H9 (cell line): ENCODE results near the gene PRKAG2. TPM values are rescaled to one million over a fixed set of nuclear protein-coding genes. Genes with fewer than 3 reads are reported as not detected.

ENCODE experiments used
- DNase-seq: peaks from one replicate; pipeline ENCODE4 v3.0.0-alpha.2; 2017
- H2AFZ ChIP-seq: one replicate; pipeline ENCODE4 v1.6.1; 2013; ENCODE audit warnings: mild to moderate bottlenecking, low read length, control low read depth, moderate library complexity
- H2AK5ac ChIP-seq: 2 replicates; pipeline ENCODE4 v1.6.1; 2013; ENCODE audit warnings: low read length, control low read depth, mixed read lengths; ENCODE audit not compliant: insufficient read length
- H2BK120ac ChIP-seq: one replicate; pipeline ENCODE4 v1.6.1; 2013; ENCODE audit warnings: low read depth, mild to moderate bottlenecking, low read length, control low read depth, inconsistent platforms; ENCODE audit not compliant: poor library complexity, severe bottlenecking
- H2BK12ac ChIP-seq: 2 replicates; pipeline ENCODE4 v1.6.1; 2013; ENCODE audit warnings: low read length, control low read depth, mixed read lengths, low read depth; ENCODE audit not compliant: insufficient read length
- H2BK15ac ChIP-seq: 2 replicates; pipeline ENCODE4 v1.6.1; 2013; ENCODE audit warnings: low read depth, low read length, control low read depth
- H2BK20ac ChIP-seq: one replicate; pipeline ENCODE4 v1.6.1; 2013; ENCODE audit warnings: low read depth, mild to moderate bottlenecking, low read length, control low read depth, inconsistent platforms; ENCODE audit not compliant: poor library complexity, severe bottlenecking
- H2BK5ac ChIP-seq: 2 replicates; pipeline ENCODE4 v1.6.1; 2013; ENCODE audit warnings: low read length, control low read depth, mixed read lengths; ENCODE audit not compliant: insufficient read length
- H3K14ac ChIP-seq: 2 replicates; pipeline ENCODE4 v1.6.1; 2013; ENCODE audit warnings: low read length, control low read depth; ENCODE audit not compliant: insufficient read depth
- H3K18ac ChIP-seq: 2 replicates; pipeline ENCODE4 v1.6.1; 2013; ENCODE audit warnings: low read depth, mild to moderate bottlenecking, mixed read lengths, low read length, control low read depth; ENCODE audit not compliant: insufficient read length
- H3K23ac ChIP-seq: 2 replicates; pipeline ENCODE4 v1.6.1; 2013; ENCODE audit warnings: low read length, control low read depth, mixed read lengths, low read depth; ENCODE audit not compliant: insufficient read length
- H3K23me2 ChIP-seq: 2 replicates; pipeline ENCODE4 v1.6.1; 2013; ENCODE audit warnings: low read depth, mild to moderate bottlenecking, mixed read lengths, low read length, control low read depth; ENCODE audit not compliant: insufficient read length, poor library complexity, severe bottlenecking
- H3K27ac ChIP-seq: 2 replicates; pipeline ENCODE4 v1.5.1; 2013; ENCODE audit warnings: low read length, control low read depth, mixed read lengths, low read depth; ENCODE audit not compliant: insufficient read length
- H3K27me3 ChIP-seq: 2 replicates; pipeline ENCODE4 v1.6.1; 2013; ENCODE audit warnings: low read length, control low read depth, inconsistent platforms; ENCODE audit not compliant: insufficient read depth
- H3K4ac ChIP-seq: 2 replicates; pipeline ENCODE4 v1.6.1; 2013; ENCODE audit warnings: low read depth, mild to moderate bottlenecking, control low read depth, inconsistent platforms, low read length, moderate library complexity
- H3K4me1 ChIP-seq: 2 replicates; pipeline ENCODE4 v1.6.1; 2013; ENCODE audit warnings: low read length, control low read depth, inconsistent platforms; ENCODE audit not compliant: insufficient read depth
- H3K4me2 ChIP-seq: 2 replicates; pipeline ENCODE4 v1.6.1; 2013; ENCODE audit warnings: low read length, control low read depth, mixed read lengths; ENCODE audit not compliant: insufficient read length, insufficient read depth
- H3K56ac ChIP-seq: 2 replicates; pipeline ENCODE4 v1.6.1; 2013; ENCODE audit warnings: low read depth, mild to moderate bottlenecking, mixed read lengths, low read length, control low read depth; ENCODE audit not compliant: insufficient read length
- H3K79me1 ChIP-seq: 2 replicates; pipeline ENCODE4 v1.6.1; 2013; ENCODE audit warnings: low read depth, mild to moderate bottlenecking, moderate library complexity, low read length, control low read depth, inconsistent platforms; ENCODE audit not compliant: insufficient read depth, poor library complexity, severe bottlenecking
- H3K79me2 ChIP-seq: 2 replicates; pipeline ENCODE4 v1.6.1; 2013; ENCODE audit warnings: low read length, control low read depth, inconsistent platforms; ENCODE audit not compliant: insufficient read depth
- H3K9ac ChIP-seq: 2 replicates; pipeline ENCODE4 v1.6.1; 2013; ENCODE audit warnings: low read length, control low read depth, mixed read lengths; ENCODE audit not compliant: insufficient read length; ENCODE audit errors: extremely low read depth
- H3K9me3 ChIP-seq: one replicate; pipeline ENCODE4 v1.6.1; 2013; ENCODE audit warnings: low read depth, low read length, inconsistent platforms; ENCODE audit not compliant: control insufficient read depth
- H3T11ph ChIP-seq: one replicate; pipeline ENCODE4 v1.6.1; 2013; ENCODE audit warnings: mild to moderate bottlenecking, low read length, control low read depth, inconsistent platforms
- H4K20me1 ChIP-seq: one replicate; pipeline ENCODE4 v1.6.1; 2013; ENCODE audit not compliant: control insufficient read depth, insufficient read length, insufficient read depth
- H4K5ac ChIP-seq: 2 replicates; pipeline ENCODE4 v1.6.1; 2013; ENCODE audit warnings: low read depth, mild to moderate bottlenecking, mixed read lengths, low read length, control low read depth; ENCODE audit not compliant: insufficient read length
- H4K8ac ChIP-seq: replicated peaks from 2 replicates; pipeline ENCODE4 v1.6.1; 2013; ENCODE audit warnings: low read length, control low read depth, mixed read lengths, low read depth; ENCODE audit not compliant: insufficient read length
- H4K91ac ChIP-seq: 2 replicates; pipeline ENCODE4 v1.6.1; 2013; ENCODE audit warnings: low read depth, mild to moderate bottlenecking, moderate library complexity, mixed read lengths, low read length, control low read depth; ENCODE audit not compliant: insufficient read length
- H3K27ac Mint-ChIP-seq, 3 experiments: 2 replicates in 2 of 3; 3 replicates in 1 of 3; pipeline ENCODE4 v1.8.0; 2020 to 2021; ENCODE audit warnings: mixed read lengths in 3 of 3, mild to moderate bottlenecking in 1 of 3, moderate library complexity in 1 of 3
- H3K27me3 Mint-ChIP-seq: 2 replicates; pipeline ENCODE4 v1.8.0; 2021; ENCODE audit warnings: low read depth, mild to moderate bottlenecking, moderate library complexity, mixed read lengths
- H3K36me3 Mint-ChIP-seq, 3 experiments: 2 replicates in 2 of 3; 3 replicates in 1 of 3; pipeline ENCODE4 v1.8.0; 2020 to 2021; ENCODE audit warnings: low read depth in 3 of 3, mixed read lengths in 3 of 3; ENCODE audit not compliant: insufficient read depth in 1 of 3
- H3K4me1 Mint-ChIP-seq, 2 experiments: 2 replicates each; pipeline ENCODE4 v1.8.0; 2020; ENCODE audit warnings: mixed read lengths in 2 of 2
- H3K4me3 Mint-ChIP-seq, 2 experiments: 2 replicates in 1 of 2; 3 replicates in 1 of 2; pipeline ENCODE4 v1.8.0; 2020 to 2021; ENCODE audit warnings: mild to moderate bottlenecking in 2 of 2, mixed read lengths in 2 of 2, moderate library complexity in 1 of 2
- H3K9me3 Mint-ChIP-seq, 2 experiments: 2 replicates in 1 of 2; 3 replicates in 1 of 2; pipeline ENCODE4 v1.8.0; 2020; ENCODE audit warnings: mild to moderate bottlenecking in 2 of 2, mixed read lengths in 2 of 2, moderate library complexity in 1 of 2
- WGBS: extraction: QIAGEN DNeasy Blood & Tissue Kit; methylation state at CpG from one replicate; pipeline ENCODE4 v1.1.7; 2013; ENCODE audit warnings: missing lambda C conversion rate, low lambda C conversion rate, mixed read lengths; ENCODE audit not compliant: insufficient read length; ENCODE audit errors: extremely low coverage; 5-methylcytosine and 5-hydroxymethylcytosine counted together
- total RNA-seq: library from RNA; stranded (reverse); gene quantifications from 2 replicates; pipeline ENCODE4 v1.2.1, GENCODE V29; 2021
- TF ChIP-seq, protein P1 (sequence below): fragments of 200-600 bp; sonication (generic); conservative IDR thresholded peaks from 3 replicates; pipeline ENCODE4 v1.8.0; 2021; ENCODE audit warnings: antibody characterized with exemption, mild to moderate bottlenecking

Gene PRKAG2
- total RNA-seq, 1 experiment from 2014 or later = 11.8 TPM

DNA sequence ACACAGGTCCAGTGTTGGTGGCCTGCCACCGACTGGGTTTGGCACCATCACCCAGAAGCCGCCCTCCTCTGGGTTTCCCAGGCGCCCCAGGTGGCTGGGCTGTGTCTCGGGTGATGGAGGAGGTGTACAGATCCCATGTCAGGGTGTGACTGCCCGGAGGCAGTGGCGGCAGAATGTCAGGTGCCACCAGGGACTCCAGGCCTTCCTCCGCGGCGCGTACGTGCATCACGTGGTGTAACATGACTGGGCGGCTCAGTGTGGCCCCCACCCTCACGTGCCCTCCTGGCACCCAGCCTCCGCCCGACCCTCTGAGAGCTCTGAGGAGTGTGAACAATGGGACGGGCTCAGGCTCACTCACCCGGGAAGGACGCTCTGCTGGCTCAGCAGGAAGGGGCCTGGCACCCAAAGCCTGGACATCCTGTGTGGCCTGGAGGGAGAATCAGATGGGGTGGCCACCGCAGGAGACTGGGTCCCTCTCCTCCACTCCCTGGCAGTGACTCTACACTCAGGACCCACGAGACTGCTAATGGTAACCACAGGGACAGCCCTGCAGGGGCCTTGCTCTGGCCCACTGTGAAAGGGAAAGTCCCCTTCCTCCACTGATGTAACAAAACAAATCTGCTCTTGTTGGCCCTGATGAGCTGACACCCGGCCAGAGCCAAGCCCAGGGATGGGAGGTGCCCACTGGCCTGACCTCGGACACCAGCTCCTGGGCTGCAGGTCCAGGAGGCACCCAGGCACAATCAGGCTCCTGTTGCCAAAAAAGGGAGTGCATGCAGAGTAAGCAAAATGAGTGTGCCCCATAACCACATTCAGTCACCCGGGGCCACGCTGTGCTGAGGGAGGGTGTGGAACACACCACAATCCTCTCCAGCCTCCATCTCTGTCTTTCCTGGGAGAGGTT lies 164.8 kb downstream of the PRKAG2 start:
- Histone ChIP-seq H3K56ac (no peak overlapping the region), H2BK15ac (no peak overlapping the region), H3K79me1 (no peaks in the 10 kb centered on the region), H3K9me3 (no peaks in the 10 kb centered on the region), H3K18ac (no peak overlapping the region), H2AK5ac (no peak overlapping the region), H4K8ac (no peak overlapping the region), H3K9ac (no peak overlapping the region), H3K4ac (no peak overlapping the region), H2BK12ac (no peak overlapping the region), H4K20me1 (no peaks in the 10 kb centered on the region), H3K27ac (no peak overlapping the region), H4K5ac (no peak overlapping the region), H2BK20ac (no peak overlapping the region), H3K79me2 (no peaks in the 10 kb centered on the region), H3K4me1 (no peaks in the 10 kb centered on the region), H2BK120ac (no peak overlapping the region), H3K4me2 (no peak overlapping the region), H3T11ph (no peak overlapping the region), H2AFZ (no peak overlapping the region), H3K23ac (no peak overlapping the region), H3K14ac (no peak overlapping the region), H3K23me2 (no peaks in the 10 kb centered on the region), H4K91ac (no peak overlapping the region), H3K27me3 (no peaks in the 10 kb centered on the region), H2BK5ac (no peak overlapping the region)
- H3K9me3 Mint-ChIP-seq = peaks cover 0 to 2% of the 10 kb centered on the region in 2 experiments; a peak in 1 of 5 replicates
- TF ChIP-seq, protein P1, sequence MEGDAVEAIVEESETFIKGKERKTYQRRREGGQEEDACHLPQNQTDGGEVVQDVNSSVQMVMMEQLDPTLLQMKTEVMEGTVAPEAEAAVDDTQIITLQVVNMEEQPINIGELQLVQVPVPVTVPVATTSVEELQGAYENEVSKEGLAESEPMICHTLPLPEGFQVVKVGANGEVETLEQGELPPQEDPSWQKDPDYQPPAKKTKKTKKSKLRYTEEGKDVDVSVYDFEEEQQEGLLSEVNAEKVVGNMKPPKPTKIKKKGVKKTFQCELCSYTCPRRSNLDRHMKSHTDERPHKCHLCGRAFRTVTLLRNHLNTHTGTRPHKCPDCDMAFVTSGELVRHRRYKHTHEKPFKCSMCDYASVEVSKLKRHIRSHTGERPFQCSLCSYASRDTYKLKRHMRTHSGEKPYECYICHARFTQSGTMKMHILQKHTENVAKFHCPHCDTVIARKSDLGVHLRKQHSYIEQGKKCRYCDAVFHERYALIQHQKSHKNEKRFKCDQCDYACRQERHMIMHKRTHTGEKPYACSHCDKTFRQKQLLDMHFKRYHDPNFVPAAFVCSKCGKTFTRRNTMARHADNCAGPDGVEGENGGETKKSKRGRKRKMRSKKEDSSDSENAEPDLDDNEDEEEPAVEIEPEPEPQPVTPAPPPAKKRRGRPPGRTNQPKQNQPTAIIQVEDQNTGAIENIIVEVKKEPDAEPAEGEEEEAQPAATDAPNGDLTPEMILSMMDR = no peak
- DNase-seq = no peak
- no peaks in the 10 kb centered on the region for H3K4me1 Mint-ChIP-seq
- H3K27me3 Mint-ChIP-seq = peaks cover 54% of the 10 kb centered on the region
- no peaks in the 10 kb centered on the region for H3K36me3 Mint-ChIP-seq
- no CpG with 5 or more reads among the region's 25 CpGs for WGBS
- no peak overlapping the region for H3K27ac Mint-ChIP-seq
- no peak overlapping the region for H3K4me3 Mint-ChIP-seq
